Suppressor macrophage treated with lipopolysaccharide for 4 hours (primary cell): ENCODE results near the gene CKMT2.
A peak's percentile ranks its signal among the peaks of the same experiment; 100 is the strongest.

Source experiments
- DNase-seq: peaks from one replicate; pipeline ENCODE4 v3.0.0-alpha.2; 2020

The CKMT2 gene

GRCh38 chr5:81219389-81219788 is 13.7 kb upstream of the CKMT2 start:
- no peak for DNase-seq

GRCh38 chr5:81222285-81222684 is 10.8 kb upstream of the CKMT2 start:
- no peak for DNase-seq

- no peak for DNase-seq
Observed at GRCh38 chr5:81225463-81225862, 7.7 kb upstream of the CKMT2 start.

GRCh38 chr5:81226286-81226685 is 6.8 kb upstream of the CKMT2 start:
- DNase-seq = no peak

- DNase-seq = no peak
Observed at GRCh38 chr5:81226949-81227348, 6.2 kb upstream of the CKMT2 start.

- no peak for DNase-seq
Observed at GRCh38 chr5:81228084-81228483, 5.0 kb upstream of the CKMT2 start.

GRCh38 chr5:81230416-81230815 is 2.7 kb upstream of the CKMT2 start:
- no peak for DNase-seq

GRCh38 chr5:81232464-81233079 is 550 bp upstream of the CKMT2 start:
- DNase-seq = no peak

GRCh38 chr5:81234299-81234698 is 1.2 kb downstream of the CKMT2 start:
- DNase-seq = no peak

GRCh38 chr5:81234801-81235200 is 1.7 kb downstream of the CKMT2 start:
- no peak for DNase-seq

- DNase-seq = no peak
Observed at GRCh38 chr5:81235287-81236072, 2.4 kb downstream of the CKMT2 start.

- no peak for DNase-seq
Observed at GRCh38 chr5:81238460-81238859, 5.3 kb downstream of the CKMT2 start.

GRCh38 chr5:81239613-81240012 is 6.5 kb downstream of the CKMT2 start:
- DNase-seq = no peak

- DNase-seq = no peak
Observed at GRCh38 chr5:81241001-81241400, 7.9 kb downstream of the CKMT2 start.

GRCh38 chr5:81241961-81242648 is 9.0 kb downstream of the CKMT2 start:
- DNase-seq = no peak

GRCh38 chr5:81242906-81243436 is 9.8 kb downstream of the CKMT2 start:
- DNase-seq = no peak

GRCh38 chr5:81244451-81244850 is 11.3 kb downstream of the CKMT2 start:
- DNase-seq = peak; percentile 1

GRCh38 chr5:81245871-81246235 is 12.7 kb downstream of the CKMT2 start:
- DNase-seq = no peak

GRCh38 chr5:81246697-81247096 is 13.6 kb downstream of the CKMT2 start:
- DNase-seq = no peak

- no peak for DNase-seq
Observed at GRCh38 chr5:81247441-81247972, 14.4 kb downstream of the CKMT2 start.

- no peak for DNase-seq
Observed at GRCh38 chr5:81249240-81249639, 16.1 kb downstream of the CKMT2 start.

GRCh38 chr5:81250004-81250403 is 16.9 kb downstream of the CKMT2 start:
- no peak for DNase-seq

- DNase-seq = no peak
Observed at GRCh38 chr5:81251922-81252321, 18.8 kb downstream of the CKMT2 start.

- no peak for DNase-seq
Observed at GRCh38 chr5:81252904-81253303, 19.8 kb downstream of the CKMT2 start.
